Endothelial cell of umbilical vein (primary cell): ENCODE results near the gene FGFR3. TPM values are rescaled to one million over a fixed set of nuclear protein-coding genes. Genes with fewer than 3 reads are reported as not detected.
A peak's percentile ranks its signal among the peaks of the same experiment; 100 is the strongest.

Source experiments
- BruUV-seq: library from RNA; stranded (reverse); fragments of 400-500 nt; replicated peaks from 2 replicates; lab custom pipeline; 2021; lab: Mats Ljungman, UMichigan
- CTCF ChIA-PET: fragments of 300-600, 350-600 bp; sonication (Branson Sonifier 250); formaldehyde crosslinking; loops from one replicate; lab custom pipeline; 2021; ENCODE audit warnings: antibody characterized with exemption, inconsistent platforms; lab: Charles Lee
- POLR2A ChIA-PET: fragments of 300-600, 350-600 bp; sonication (Branson Sonifier 250); formaldehyde crosslinking; loops from one replicate; lab custom pipeline; 2021; ENCODE audit warnings: antibody characterized with exemption, inconsistent platforms; lab: Charles Lee
- DNase-seq: peaks from one replicate; pipeline ENCODE4 v3.0.0-alpha.2; 2011; ENCODE audit warnings: low read depth, low spot score
- FAIRE-seq: peaks from 2 replicates; lab custom pipeline; 2011; peaks lifted over from hg19 to GRCh38; lab: Jason Lieb, UNC
- H2AFZ ChIP-seq: 2 replicates; pipeline ENCODE4 v1.6.0; 2012; ENCODE audit warnings: low read depth, low read length, control low read depth, inconsistent platforms
- H3K27ac ChIP-seq: 2 replicates; pipeline ENCODE4 v1.5.1; 2011; ENCODE audit warnings: low read depth, mild to moderate bottlenecking, control low read depth, low read length, moderate library complexity; ENCODE audit not compliant: insufficient read depth
- H3K27me3 ChIP-seq, 2 experiments: 2 replicates each; pipeline versions ENCODE4 v1.6.0 to v1.6.1; 2011; ENCODE audit warnings: low read length in 2 of 2, mixed read lengths in 1 of 2; ENCODE audit not compliant: control insufficient read depth in 2 of 2, insufficient read depth in 2 of 2
- H3K36me3 ChIP-seq, 2 experiments: 2 replicates in 1 of 2; 3 replicates in 1 of 2; pipeline ENCODE4 v1.5.1; 2011; ENCODE audit warnings: low read length in 2 of 2, mild to moderate bottlenecking in 1 of 2, moderate library complexity in 1 of 2; ENCODE audit not compliant: control insufficient read depth in 2 of 2, insufficient read depth in 2 of 2; ENCODE audit errors: extremely low read depth in 1 of 2
- H3K4me1 ChIP-seq: 3 replicates; pipeline ENCODE4 v1.5.1; 2011; ENCODE audit warnings: mild to moderate bottlenecking, low read length; ENCODE audit not compliant: control insufficient read depth, insufficient read depth; ENCODE audit errors: extremely low read depth
- H3K4me2 ChIP-seq: 2 replicates; pipeline ENCODE4 v1.6.1; 2011; ENCODE audit warnings: low read length, control low read depth, mixed read lengths; ENCODE audit not compliant: insufficient read depth
- H3K4me3 ChIP-seq, 3 experiments: fragments of 200-600 bp in 1 of 3; sonication (generic), shearing (Covaris generic) in 1 of 3; replicated peaks in 1 of 3; 2 replicates each; pipeline ENCODE4 v1.5.1; 2011 to 2016; ENCODE audit warnings: control low read depth in 3 of 3, low read length in 3 of 3, mild to moderate bottlenecking in 2 of 3, inconsistent platforms in 1 of 3, low read depth in 1 of 3, moderate library complexity in 1 of 3; ENCODE audit not compliant: insufficient read depth in 1 of 3
- H3K79me2 ChIP-seq: 2 replicates; pipeline ENCODE4 v1.6.0; 2012; ENCODE audit warnings: low read length, inconsistent platforms; ENCODE audit not compliant: control insufficient read depth, insufficient read depth
- H3K9ac ChIP-seq: replicated peaks from 2 replicates; pipeline ENCODE3; 2011; ENCODE audit warnings: low read length, control low read depth; ENCODE audit not compliant: insufficient read depth; ENCODE audit errors: extremely low read depth
- H3K9me1 ChIP-seq: replicated peaks from 3 replicates; pipeline ENCODE4 v1.6.0; 2011; ENCODE audit warnings: mild to moderate bottlenecking, low read length; ENCODE audit not compliant: control insufficient read depth, insufficient read depth; ENCODE audit errors: extremely low read depth
- H3K9me3 ChIP-seq: replicated peaks from 2 replicates; pipeline ENCODE4 v1.5.1; 2012; ENCODE audit warnings: low read length, inconsistent platforms; ENCODE audit not compliant: control insufficient read depth, insufficient read depth
- H4K20me1 ChIP-seq: replicated peaks from 2 replicates; pipeline ENCODE3; 2011; ENCODE audit warnings: mild to moderate bottlenecking, low read length; ENCODE audit not compliant: control insufficient read depth, insufficient read depth; ENCODE audit errors: extremely low read depth
- CTCF ChIP-seq, 2 donors: IDR thresholded peaks; 1 replicate in 1 of 2; 2 replicates in 1 of 2; pipeline ENCODE4 v1.5.1; 2011; ENCODE audit warnings: low read length in 2 of 2, mild to moderate bottlenecking in 2 of 2, moderate library complexity in 2 of 2, control low read depth in 1 of 2, inconsistent platforms in 1 of 2, low read depth in 1 of 2; ENCODE audit not compliant: insufficient read depth in 1 of 2; ENCODE audit errors: extremely low read depth in 1 of 2
- EZH2 ChIP-seq: IDR thresholded peaks from 2 replicates; pipeline ENCODE4 v1.6.1; 2012; ENCODE audit warnings: borderline replicate concordance, low read depth, mild to moderate bottlenecking, moderate library complexity, low read length, inconsistent platforms; ENCODE audit not compliant: severe bottlenecking
- FOS ChIP-seq: IDR thresholded peaks from 2 replicates; pipeline ENCODE4 v1.6.1; 2011; ENCODE audit warnings: mild to moderate bottlenecking, low read length, moderate library complexity, borderline replicate concordance; ENCODE audit not compliant: insufficient read depth
- JUN ChIP-seq: IDR thresholded peaks from 2 replicates; pipeline ENCODE4 v1.6.1; 2011; ENCODE audit warnings: borderline replicate concordance, low read depth; ENCODE audit not compliant: insufficient read length, insufficient read depth
- MAX ChIP-seq: IDR thresholded peaks from 2 replicates; pipeline ENCODE4 v1.6.1; 2011; ENCODE audit not compliant: insufficient read depth, insufficient read length
- MYC ChIP-seq: IDR thresholded peaks from one replicate; pipeline ENCODE4 v1.6.1; 2011; ENCODE audit warnings: mild to moderate bottlenecking, low read depth, low read length
- POLR2AphosphoS5 ChIP-seq: IDR thresholded peaks from 2 replicates; pipeline ENCODE4 v1.6.1; 2012; ENCODE audit warnings: low read depth, mild to moderate bottlenecking, control low read depth, low read length, moderate library complexity; ENCODE audit not compliant: insufficient read depth
- dilution Hi-C: fragments of 300-500 bp; cut with MboI; formaldehyde crosslinking; loops from one replicate; pipeline ENCODE4 v1.15.0; 2019; ENCODE audit warnings: low sequenced_read_pairs; ENCODE audit not compliant: extremely low pct_ligation_motif_present
- intact Hi-C: fragments of 100-400 bp; cut with micrococcal nuclease; formaldehyde crosslinking; loops from one replicate; pipeline ENCODE4 v1.10.0; 2022
- polyA plus RNA-seq, 4 experiments: library from polyadenylated mRNA; depleted of rRNA in 3 of 4; stranded (reverse) in 3 of 4; unstranded in 1 of 4; fragments of >200 nt; gene quantifications; 2 replicates each; pipeline versions ENCODE4 v1.2.1 to v1.2.3, GENCODE V29; 2011 to 2012; ENCODE audit warnings: missing spikeins in 1 of 4
- total RNA-seq: library from RNA; stranded (reverse); gene quantifications from 2 replicates; pipeline ENCODE4 v1.2.3, GENCODE V29; 2021

FGFR3 gene
- total and polyA plus RNA-seq, 2 donors (not counting 3 experiments of a cell fraction or from before 2014, with no cell fraction given), result 0.73 to 1.2 TPM

- DNase-seq, result peak; percentile 18
- no peak for FAIRE-seq
These were observed 8.1 kb upstream of the FGFR3 start for GRCh38 chr4:1784789-1785591.

More at GRCh38 chr4:1784789-1785591, 8.1 kb upstream of the FGFR3 start:
- Histone ChIP-seq H2AFZ (peak overlapping the region; percentile 42), H3K4me2 (no peak overlapping the region), H3K27me3 (no peaks in the 10 kb centered on the region), H3K27ac (no peak overlapping the region), H3K79me2 (no peaks in the 10 kb centered on the region), H3K9me1 (no peaks in the 10 kb centered on the region), H3K4me1 (no peaks in the 10 kb centered on the region), H3K4me3 (no peak overlapping the region), H3K36me3 (no peaks in the 10 kb centered on the region), H3K9ac (no peak overlapping the region), H4K20me1 (no peaks in the 10 kb centered on the region), H3K9me3 (no peaks in the 10 kb centered on the region)
- ChIA-PET CTCF (interaction anchor here (0.7 to 5.8 kb wide), 4 partner anchors 17 to 37 kb away, joined by 3 to 27 read pairs (median 4); no protein-coding TSS in a partner anchor), POLR2A (no interaction called here)
- dilution Hi-C loops, result no loop called here
- intact Hi-C loops, result no loop called here
- TF ChIP-seq JUN (no peak), CTCF (IDR thresholded peaks at IDR 0.05; ENCODE audit: extremely low read depth in 1 of 2, insufficient read depth in 1 of 2, low read depth in 1 of 2, low read length in 2 of 2) (no peak), POLR2AphosphoS5 (no peak), FOS (no peak), EZH2 (no peak), MYC (no peak), MAX (no peak)
- BruUV-seq, result no TSS peak
